SKM-1 (cell line): ENCODE data around the gene NCCRP1.

Experiments used
- DNase-seq: peaks from one replicate; lab custom pipeline; 2025; ENCODE audit not compliant: unreplicated experiment; lab: John Stamatoyannopoulos, UW

NCCRP1 gene

DNA sequence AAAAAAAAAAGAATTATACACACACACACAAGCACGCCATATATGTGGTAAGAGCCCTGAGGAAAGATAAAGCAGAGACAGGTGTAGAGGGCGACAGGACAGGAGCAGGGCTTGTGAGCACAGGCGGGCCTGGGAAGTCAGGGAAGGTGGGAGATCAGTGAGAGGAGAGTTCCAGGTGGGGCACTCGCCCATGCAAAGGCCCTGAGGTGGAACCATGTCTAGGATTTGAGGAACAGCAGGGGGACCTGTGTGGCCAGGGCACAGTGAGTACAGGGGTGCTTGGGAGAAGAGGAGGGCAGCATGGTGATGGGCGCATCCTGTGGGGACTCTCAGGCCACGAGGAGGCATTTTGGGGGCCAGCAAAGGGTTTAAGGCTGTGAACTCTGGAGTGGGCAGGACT is 32.5 kb upstream of the NCCRP1 start:
- no peak for DNase-seq

- no peak for DNase-seq
Observed at GRCh38 chr19:39165857-39166256, 30.9 kb upstream of the NCCRP1 start.

DNA sequence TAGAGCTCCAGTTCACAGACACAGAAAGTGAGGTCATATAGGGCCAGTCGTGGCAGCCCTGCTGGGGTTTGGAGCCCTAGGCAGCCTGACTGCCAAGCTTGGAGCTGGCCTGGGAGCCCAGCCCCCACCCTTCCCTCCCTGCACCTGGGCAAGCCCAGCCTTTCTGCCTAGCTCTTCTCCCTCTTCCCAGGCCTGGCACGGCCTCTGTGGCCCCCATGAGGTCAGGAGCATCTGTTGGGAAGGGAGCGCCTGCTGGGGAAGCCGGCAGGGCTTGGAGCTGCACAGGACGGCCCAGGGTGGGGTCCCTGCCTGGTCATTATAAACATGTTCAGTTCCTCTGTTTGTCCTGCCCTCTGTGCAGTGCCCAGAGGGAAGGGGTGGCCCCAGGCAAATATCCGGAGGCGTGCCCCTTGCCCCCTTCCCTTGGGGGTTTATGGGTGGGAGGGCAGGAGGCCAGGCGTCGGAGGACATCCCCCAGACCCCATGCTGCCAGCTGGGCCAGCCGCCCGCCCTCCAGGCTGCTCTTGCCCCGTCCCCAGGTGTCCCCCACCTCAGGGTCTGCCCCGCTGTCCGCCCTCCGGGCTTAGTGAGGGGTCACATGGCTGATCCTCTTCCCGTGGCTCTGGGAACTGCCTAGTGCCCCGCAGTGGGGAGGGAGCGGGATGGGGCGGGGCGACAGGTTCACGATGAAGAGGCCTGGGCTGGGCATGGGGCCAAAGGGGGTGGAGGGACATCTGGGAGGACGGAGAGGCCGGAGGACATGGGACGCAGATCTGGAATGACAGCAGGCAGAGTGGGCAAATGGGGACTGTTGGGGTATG is 30.0 kb upstream of the NCCRP1 start:
- DNase-seq, result no peak

DNA sequence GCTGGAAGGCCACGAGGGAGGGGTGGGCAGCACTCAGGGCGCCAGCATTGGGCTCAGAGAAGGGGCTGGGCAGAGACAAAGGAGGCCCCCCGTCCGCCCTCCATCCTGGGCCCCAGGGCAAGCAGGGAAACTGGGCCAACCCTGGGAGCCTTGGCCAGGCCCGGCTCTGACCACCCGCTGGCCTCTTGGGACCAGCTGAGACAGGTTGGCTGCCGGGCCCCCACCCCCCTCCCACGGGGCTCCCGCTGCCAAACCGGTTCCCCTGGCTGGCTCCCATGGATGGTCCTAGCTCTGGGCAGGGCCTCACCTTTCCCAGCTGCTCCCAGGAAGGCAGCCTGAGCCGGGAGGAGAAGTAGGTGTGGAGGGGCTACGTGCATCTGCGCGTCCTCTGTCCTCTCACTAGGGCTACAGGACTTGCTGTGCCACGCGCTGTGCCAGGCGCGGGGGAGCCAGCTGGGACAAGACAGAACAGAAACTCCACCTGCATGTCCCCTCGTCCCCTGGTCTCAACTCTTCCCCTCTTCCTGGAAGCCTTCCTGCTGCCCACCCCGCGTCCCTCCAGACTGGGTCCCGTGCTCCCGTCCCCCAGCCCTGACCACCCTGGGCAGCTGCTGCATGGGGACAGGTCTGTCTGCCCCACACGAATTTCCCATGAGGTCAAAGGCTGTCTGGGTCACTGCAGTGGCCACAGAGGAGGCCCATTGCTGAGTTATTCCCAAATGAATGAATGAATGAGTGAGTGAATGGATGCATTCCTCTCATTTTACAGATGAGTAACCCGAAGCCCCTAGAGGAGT is 29.1 kb upstream of the NCCRP1 start:
- no peak for DNase-seq

DNA sequence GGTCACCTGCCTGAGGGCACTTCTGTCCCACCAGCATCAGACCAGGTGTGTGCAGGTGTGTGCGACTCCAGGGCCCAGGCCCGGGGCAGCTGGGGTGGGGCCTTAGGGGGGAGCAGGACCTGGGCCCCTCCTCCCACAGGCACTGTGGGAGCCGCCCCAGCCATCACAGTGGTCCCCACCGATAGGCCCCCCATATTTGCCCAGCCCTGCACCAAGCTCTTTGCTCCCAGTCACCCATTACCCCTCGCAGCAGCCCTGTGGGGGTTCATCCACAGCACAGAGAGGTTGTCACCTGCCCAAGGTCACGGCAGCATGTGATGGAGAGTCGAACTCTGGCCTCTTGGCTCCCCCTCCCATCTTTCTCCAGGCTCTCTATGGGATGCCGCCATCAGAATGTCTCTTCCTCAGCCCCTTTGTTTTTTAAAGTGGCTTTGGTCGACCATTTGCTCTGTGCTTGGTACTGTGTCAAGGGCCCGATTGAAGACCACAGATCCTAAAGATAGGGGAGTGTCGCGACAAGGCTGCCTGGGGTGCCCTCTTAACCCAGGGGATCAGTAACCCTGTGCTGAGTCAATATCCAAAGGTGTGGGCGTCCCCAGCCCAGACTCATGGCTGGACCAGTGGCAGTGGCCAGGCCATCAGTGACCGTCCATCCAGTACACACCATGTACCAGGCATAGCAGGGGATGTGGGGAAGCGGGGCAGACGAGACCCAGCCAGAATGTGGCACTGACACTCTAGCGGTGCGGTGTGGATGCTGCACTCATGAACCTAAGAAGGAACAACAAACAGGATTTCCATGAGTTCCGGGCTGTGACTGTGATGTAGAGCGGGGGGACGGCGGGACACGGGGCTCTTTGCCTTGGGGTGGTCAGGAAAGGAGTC is 28.3 kb upstream of the NCCRP1 start:
- no peak for DNase-seq

GRCh38 chr19:39169143-39169810 is 27.5 kb upstream of the NCCRP1 start:
- DNase-seq, result no peak

DNA sequence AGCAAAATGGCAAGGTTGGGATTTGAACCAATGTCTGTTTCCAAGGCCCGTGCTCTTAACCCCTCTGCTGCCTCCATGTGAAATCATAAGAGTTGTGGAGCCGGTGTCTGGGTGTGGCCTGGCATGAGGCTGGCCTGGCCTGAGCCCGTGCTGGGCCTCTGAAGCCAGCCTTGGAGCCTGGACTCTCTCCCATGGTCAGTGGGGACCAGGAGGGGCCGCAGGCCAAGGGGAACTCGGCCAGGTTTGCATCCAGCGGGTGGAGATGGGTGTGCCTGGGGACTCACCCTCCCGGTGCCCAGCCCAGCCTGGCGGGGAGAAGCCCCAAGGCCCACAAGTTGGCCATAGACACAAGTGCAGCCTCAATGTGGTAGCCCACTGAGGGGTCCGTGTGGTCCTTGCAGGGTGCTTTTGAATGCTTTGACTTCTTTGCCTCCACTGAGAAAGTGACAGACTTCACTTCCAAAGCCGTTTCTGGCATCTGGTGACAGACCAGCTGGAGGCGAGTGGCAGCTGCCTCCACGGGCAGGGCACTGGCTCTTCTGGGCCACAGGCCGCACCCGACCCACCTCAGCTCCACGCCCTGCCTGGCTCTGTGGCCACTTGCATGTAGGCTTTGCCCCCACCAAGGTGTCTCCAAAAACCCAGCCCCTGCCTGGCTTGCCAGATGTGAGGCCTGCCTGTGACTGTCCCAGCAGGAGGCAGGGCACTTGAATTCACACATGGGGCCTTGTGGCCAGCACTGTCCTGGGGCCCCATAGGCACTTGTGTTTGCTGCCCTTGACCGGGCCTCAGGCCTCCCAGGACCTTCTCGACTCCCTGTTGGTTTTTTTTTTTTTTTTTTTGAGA is 26.2 kb upstream of the NCCRP1 start:
- DNase-seq, result no peak

DNA sequence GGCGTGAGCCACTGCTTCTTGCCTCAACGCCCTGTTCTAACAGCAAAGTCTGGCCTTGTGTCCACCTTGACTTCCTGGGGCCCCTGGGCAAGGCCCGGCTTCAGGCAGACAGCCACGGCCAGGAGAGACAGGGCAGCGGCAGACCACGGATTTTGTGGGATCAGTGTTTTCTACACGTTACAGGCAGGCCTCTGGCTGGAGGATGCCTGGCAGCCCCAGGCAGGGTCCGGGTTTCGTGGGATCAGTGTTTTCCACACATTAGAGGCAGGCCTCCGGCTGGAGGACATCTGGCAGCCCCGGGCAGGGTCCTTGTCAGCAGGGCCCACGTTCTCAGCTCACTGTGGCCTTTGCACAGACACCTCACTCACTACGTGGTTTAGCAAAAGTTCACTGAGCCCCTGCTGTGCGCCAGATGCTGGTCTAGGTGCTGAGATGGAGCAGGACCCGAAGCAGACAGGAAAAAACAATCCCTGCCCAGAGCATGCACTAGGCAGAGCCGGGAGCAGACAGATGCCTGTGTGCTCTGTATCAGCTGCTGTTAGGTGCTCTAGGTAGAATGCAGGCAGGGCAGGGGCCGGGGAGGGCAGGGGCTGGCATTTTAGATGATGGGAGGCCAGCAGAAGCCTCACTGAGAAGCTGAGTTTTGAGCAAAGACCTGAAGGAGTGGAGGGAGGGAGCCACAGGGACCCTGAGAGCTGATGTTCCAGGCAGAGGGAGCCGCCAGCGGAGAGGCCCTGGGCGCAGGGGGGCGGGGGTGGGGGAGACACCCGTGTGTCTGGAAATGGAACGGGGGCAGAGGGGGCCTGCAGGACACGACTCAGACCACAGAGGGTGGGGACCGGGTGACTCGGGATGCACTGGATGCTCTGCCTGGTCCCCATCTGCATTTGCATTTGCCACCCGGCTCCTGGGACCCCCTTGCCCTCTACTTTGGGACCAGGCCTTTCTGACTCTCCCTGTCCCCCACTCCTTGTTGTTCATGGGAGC is 25.0 kb upstream of the NCCRP1 start:
- DNase-seq, result no peak

GRCh38 chr19:39172700-39173501 is 23.9 kb upstream of the NCCRP1 start:
- DNase-seq, result no peak

DNA sequence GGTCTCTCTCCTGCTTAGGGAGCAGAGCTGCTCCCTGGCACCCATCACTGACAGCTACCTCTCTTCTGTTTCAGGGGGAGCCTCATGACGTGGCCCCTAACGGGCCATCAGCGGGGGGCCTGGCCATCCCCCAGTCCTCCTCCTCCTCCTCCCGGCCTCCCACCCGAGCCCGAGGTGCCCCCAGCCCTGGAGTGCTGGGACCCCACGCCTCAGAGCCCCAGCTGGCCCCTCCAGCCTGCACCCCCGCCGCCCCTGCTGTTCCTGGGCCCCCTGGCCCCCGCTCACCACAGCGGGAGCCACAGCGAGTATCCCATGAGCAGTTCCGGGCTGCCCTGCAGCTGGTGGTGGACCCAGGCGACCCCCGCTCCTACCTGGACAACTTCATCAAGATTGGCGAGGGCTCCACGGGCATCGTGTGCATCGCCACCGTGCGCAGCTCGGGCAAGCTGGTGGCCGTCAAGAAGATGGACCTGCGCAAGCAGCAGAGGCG is 23.2 kb upstream of the NCCRP1 start:
- no peak for DNase-seq

GRCh38 chr19:39174142-39174541 is 22.6 kb upstream of the NCCRP1 start:
- DNase-seq, result no peak

DNA sequence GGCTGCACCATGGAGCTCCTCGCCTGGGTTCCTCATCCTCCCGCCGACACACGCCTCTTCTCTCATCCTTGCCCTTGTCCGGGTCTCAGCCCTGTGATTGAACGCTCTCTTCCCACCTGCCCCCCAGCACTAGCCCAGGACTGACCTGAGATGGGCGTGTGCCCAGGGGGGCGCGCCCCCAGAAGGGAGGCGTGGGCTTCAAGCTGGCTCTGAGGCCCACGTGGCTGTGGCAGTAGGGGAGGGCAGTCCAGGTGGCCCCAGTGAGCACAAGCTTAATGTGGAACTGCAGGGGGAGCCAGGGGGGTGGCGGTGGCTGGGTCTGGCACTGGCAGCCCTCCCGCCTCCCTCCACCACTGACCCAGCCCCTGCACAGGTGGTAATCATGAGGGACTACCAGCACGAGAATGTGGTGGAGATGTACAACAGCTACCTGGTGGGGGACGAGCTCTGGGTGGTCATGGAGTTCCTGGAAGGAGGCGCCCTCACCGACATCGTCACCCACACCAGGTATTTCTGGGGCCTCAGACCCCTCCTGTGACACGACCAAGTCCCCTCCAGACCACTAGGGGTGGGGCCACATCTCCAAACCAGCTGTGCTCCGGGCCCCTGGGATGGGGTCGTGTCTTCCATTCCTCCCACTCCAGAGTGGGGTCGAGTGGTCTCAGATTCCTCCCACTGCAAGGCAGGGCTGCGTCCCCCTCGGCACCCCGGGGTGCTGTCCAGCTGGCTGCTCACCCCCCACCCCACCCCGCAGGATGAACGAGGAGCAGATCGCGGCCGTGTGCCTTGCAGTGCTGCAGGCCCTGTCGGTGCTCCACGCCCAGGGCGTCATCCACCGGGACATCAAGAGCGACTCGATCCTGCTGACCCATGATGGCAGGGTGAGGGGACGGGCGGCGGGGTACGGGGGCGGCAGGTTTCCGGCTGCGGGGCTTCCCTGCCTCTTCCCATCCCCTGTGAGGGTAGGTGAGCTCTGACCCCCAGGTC is 21.9 kb upstream of the NCCRP1 start:
- no peak for DNase-seq

DNA sequence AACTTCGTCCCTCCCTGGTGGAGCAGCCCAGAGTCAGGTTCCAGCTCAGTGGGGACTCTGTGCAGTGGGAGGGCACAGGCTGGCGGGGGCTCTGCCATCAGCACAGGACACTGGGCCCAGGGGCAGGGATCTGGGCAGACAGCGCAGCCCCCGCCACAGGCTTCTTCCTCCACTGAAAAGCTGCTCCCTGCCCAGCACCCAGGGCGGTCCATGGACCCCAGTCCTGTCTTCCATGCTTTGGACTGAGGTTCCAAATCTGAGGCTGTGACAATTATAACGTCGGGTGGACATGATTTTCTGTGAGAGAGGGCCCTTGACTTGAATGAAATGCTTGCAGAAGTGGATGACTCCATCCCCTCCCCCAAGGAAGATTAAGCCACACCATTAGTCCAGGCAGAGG is 21.2 kb upstream of the NCCRP1 start:
- DNase-seq, result no peak

- DNase-seq, result no peak
Observed at GRCh38 chr19:39177110-39177699, 19.6 kb upstream of the NCCRP1 start.

DNA sequence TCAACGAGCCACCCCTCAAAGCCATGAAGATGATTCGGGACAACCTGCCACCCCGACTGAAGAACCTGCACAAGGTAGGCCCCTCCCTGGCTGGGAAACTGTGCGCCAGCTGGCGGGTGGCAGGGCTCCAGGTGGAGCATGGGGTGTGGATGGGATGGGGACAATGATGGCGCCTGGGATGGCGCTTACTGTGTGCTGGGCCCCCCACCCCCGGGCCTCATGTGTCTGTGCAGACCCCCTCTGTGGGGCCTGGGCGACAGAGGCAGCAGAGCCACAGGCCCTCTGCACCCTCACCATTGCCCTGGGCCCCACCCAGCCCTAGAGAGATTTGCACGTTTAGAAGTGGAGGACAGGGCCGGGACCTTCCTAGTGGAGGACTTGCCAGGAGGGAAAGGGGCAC is 19.0 kb upstream of the NCCRP1 start:
- DNase-seq, result no peak

DNA sequence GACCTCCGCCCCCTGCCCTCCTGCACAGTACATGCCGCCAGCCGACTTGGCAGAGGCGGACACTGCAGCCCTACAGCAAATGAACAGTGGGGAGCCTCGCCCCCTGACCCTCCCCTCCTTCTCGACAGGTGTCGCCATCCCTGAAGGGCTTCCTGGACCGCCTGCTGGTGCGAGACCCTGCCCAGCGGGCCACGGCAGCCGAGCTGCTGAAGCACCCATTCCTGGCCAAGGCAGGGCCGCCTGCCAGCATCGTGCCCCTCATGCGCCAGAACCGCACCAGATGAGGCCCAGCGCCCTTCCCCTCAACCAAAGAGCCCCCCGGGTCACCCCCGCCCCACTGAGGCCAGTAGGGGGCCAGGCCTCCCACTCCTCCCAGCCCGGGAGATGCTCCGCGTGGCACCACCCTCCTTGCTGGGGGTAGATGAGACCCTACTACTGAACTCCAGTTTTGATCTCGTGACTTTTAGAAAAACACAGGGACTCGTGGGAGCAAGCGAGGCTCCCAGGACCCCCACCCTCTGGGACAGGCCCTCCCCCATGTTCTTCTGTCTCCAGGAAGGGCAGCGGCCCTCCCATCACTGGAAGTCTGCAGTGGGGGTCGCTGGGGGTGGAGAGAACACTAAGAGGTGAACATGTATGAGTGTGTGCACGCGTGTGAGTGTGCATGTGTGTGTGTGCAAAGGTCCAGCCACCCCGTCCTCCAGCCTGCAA is 18.3 kb upstream of the NCCRP1 start:
- DNase-seq, result no peak
